ENCODE measurements around the gene HOTAIR.

The HOTAIR gene

GRCh38 chr12:54004841-54005530 is 30.2 kb upstream of the HOTAIR start:
- no peak for ATAC-seq

GRCh38 chr12:54004063-54004840 is 29.5 kb upstream of the HOTAIR start:
- TF ChIP-seq PPARA (CRISPR knock-in tag; IDR thresholded peaks at IDR 0.05; ENCODE audit: borderline replicate concordance) (no peak), TCF4 (CRISPR knock-in tag; IDR thresholded peaks at IDR 0.05; ENCODE audit: borderline replicate concordance) (no peak), ZNF8 (CRISPR knock-in tag; IDR thresholded peaks at IDR 0.05) (no peak), ESRRG (CRISPR knock-in tag; IDR thresholded peaks at IDR 0.05) (no peak), ZFP3 (CRISPR knock-in tag; IDR thresholded peaks at IDR 0.05) (no peak), ZFP30 (CRISPR knock-in tag; IDR thresholded peaks at IDR 0.05) (no peak), GLIS3 (CRISPR knock-in tag; IDR thresholded peaks at IDR 0.05) (no peak), ISL1 (CRISPR knock-in tag; IDR thresholded peaks at IDR 0.05) (no peak), TOX (CRISPR knock-in tag; IDR thresholded peaks at IDR 0.05; ENCODE audit: borderline replicate concordance) (no peak), OSR1 (CRISPR knock-in tag; IDR thresholded peaks at IDR 0.05) (no peak), CSDC2 (CRISPR knock-in tag; IDR thresholded peaks at IDR 0.05) (no peak), SNAI2 (CRISPR knock-in tag; IDR thresholded peaks at IDR 0.05) (no peak), RARB (CRISPR knock-in tag; IDR thresholded peaks at IDR 0.05) (no peak), ZC3H10 (CRISPR knock-in tag; IDR thresholded peaks at IDR 0.05) (no peak)
- TF ChIP-seq, protein P1, sequence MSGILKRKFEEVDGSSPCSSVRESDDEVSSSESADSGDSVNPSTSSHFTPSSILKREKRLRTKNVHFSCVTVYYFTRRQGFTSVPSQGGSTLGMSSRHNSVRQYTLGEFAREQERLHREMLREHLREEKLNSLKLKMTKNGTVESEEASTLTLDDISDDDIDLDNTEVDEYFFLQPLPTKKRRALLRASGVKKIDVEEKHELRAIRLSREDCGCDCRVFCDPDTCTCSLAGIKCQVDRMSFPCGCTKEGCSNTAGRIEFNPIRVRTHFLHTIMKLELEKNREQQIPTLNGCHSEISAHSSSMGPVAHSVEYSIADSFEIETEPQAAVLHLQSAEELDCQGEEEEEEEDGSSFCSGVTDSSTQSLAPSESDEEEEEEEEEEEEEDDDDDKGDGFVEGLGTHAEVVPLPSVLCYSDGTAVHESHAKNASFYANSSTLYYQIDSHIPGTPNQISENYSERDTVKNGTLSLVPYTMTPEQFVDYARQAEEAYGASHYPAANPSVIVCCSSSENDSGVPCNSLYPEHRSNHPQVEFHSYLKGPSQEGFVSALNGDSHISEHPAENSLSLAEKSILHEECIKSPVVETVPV (CRISPR knock-in tag; IDR thresholded peaks at IDR 0.05), result no peak
- no peak for ATAC-seq

More at GRCh38 chr12:54004841-54005530, 30.2 kb upstream of the HOTAIR start:
- TF ChIP-seq ISL1 (CRISPR knock-in tag; IDR thresholded peaks at IDR 0.05) (no peak), ZNF565 (CRISPR knock-in tag; conservative IDR thresholded peaks at IDR 0.05; ENCODE audit: low read depth) (no peak), ZNF70 (CRISPR knock-in tag; IDR thresholded peaks at IDR 0.05) (no peak), BACH2 (CRISPR knock-in tag; IDR thresholded peaks at IDR 0.05; ENCODE audit: borderline replicate concordance) (no peak), RARB (CRISPR knock-in tag; IDR thresholded peaks at IDR 0.05) (no peak), ESRRG (CRISPR knock-in tag; IDR thresholded peaks at IDR 0.05) (no peak), PPARA (CRISPR knock-in tag; IDR thresholded peaks at IDR 0.05; ENCODE audit: borderline replicate concordance) (no peak), ARNTL (CRISPR knock-in tag; IDR thresholded peaks at IDR 0.05; ENCODE audit: borderline replicate concordance, low read depth) (no peak), ZFP30 (CRISPR knock-in tag; IDR thresholded peaks at IDR 0.05) (no peak)
- TF ChIP-seq, protein P1 (CRISPR knock-in tag; IDR thresholded peaks at IDR 0.05), result no peak

GRCh38 chr12:54003625-54004024 is 28.9 kb upstream of the HOTAIR start:
- ATAC-seq, result no peak
- TF ChIP-seq, protein P2, sequence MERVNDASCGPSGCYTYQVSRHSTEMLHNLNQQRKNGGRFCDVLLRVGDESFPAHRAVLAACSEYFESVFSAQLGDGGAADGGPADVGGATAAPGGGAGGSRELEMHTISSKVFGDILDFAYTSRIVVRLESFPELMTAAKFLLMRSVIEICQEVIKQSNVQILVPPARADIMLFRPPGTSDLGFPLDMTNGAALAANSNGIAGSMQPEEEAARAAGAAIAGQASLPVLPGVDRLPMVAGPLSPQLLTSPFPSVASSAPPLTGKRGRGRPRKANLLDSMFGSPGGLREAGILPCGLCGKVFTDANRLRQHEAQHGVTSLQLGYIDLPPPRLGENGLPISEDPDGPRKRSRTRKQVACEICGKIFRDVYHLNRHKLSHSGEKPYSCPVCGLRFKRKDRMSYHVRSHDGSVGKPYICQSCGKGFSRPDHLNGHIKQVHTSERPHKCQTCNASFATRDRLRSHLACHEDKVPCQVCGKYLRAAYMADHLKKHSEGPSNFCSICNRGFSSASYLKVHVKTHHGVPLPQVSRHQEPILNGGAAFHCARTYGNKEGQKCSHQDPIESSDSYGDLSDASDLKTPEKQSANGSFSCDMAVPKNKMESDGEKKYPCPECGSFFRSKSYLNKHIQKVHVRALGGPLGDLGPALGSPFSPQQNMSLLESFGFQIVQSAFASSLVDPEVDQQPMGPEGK (CRISPR knock-in tag; IDR thresholded peaks at IDR 0.05; ENCODE audit: borderline replicate concordance), result no peak
- no peak for TF ChIP-seq ZNF8 (CRISPR knock-in tag; IDR thresholded peaks at IDR 0.05)
- TF ChIP-seq ZFP30 (CRISPR knock-in tag; IDR thresholded peaks at IDR 0.05), result no peak
- TF ChIP-seq SNAI2 (CRISPR knock-in tag; IDR thresholded peaks at IDR 0.05), result no peak
- TF ChIP-seq CREB5 (CRISPR knock-in tag; IDR thresholded peaks at IDR 0.05; ENCODE audit: low read depth), result no peak
- TF ChIP-seq ZC3H10 (CRISPR knock-in tag; IDR thresholded peaks at IDR 0.05), result no peak
- no peak for TF ChIP-seq TCF4 (CRISPR knock-in tag; IDR thresholded peaks at IDR 0.05; ENCODE audit: borderline replicate concordance)
- no peak for TF ChIP-seq ZNF70 (CRISPR knock-in tag; IDR thresholded peaks at IDR 0.05)
- TF ChIP-seq, protein P3, sequence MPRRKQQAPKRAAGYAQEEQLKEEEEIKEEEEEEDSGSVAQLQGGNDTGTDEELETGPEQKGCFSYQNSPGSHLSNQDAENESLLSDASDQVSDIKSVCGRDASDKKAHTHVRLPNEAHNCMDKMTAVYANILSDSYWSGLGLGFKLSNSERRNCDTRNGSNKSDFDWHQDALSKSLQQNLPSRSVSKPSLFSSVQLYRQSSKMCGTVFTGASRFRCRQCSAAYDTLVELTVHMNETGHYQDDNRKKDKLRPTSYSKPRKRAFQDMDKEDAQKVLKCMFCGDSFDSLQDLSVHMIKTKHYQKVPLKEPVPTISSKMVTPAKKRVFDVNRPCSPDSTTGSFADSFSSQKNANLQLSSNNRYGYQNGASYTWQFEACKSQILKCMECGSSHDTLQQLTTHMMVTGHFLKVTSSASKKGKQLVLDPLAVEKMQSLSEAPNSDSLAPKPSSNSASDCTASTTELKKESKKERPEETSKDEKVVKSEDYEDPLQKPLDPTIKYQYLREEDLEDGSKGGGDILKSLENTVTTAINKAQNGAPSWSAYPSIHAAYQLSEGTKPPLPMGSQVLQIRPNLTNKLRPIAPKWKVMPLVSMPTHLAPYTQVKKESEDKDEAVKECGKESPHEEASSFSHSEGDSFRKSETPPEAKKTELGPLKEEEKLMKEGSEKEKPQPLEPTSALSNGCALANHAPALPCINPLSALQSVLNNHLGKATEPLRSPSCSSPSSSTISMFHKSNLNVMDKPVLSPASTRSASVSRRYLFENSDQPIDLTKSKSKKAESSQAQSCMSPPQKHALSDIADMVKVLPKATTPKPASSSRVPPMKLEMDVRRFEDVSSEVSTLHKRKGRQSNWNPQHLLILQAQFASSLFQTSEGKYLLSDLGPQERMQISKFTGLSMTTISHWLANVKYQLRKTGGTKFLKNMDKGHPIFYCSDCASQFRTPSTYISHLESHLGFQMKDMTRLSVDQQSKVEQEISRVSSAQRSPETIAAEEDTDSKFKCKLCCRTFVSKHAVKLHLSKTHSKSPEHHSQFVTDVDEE (CRISPR knock-in tag; IDR thresholded peaks at IDR 0.05), result no peak
- no peak for TF ChIP-seq ZFP3 (CRISPR knock-in tag; IDR thresholded peaks at IDR 0.05)
- TF ChIP-seq RARB (CRISPR knock-in tag; IDR thresholded peaks at IDR 0.05), result no peak
